ENCODE data around the gene NAP1L1. TPM values are rescaled to one million over a fixed set of nuclear protein-coding genes. Genes with fewer than 3 reads are reported as not detected.

Gene NAP1L1
- total RNA-seq, 1 experiment from 2014 or later, result 493 TPM

- POLR2A ChIA-PET, result interaction anchor here (1.2 to 1.3 kb wide), 2 partner anchors 11 to 180 kb away, joined by 3 to 5 read pairs; no protein-coding TSS in a partner anchor
- BruUV-seq (replicated peaks), result no TSS peak
- CTCF ChIA-PET, result interaction anchor here (0.5 to 1.2 kb wide), 7 partner anchors 11 to 484 kb away, joined by 3 to 4 read pairs (median 3); no protein-coding TSS in a partner anchor
- peaks cover 30% of the 10 kb centered on the region for H3K4me1 Mint-ChIP-seq (ENCODE audit: insufficient read depth, unreplicated experiment)
- H3K27ac Mint-ChIP-seq (ENCODE audit: low read depth, unreplicated experiment), result peak overlapping the region; percentile 12
- no peak for DNase-seq (ENCODE audit: unreplicated experiment)
- TF ChIP-seq CTCF (IDR thresholded peaks at IDR 0.05; ENCODE audit: unreplicated experiment), result no peak
- peaks cover 33% of the 10 kb centered on the region for H3K36me3 Mint-ChIP-seq (ENCODE audit: insufficient read depth, unreplicated experiment)
- H3K4me3 Mint-ChIP-seq (ENCODE audit: unreplicated experiment), result no peak overlapping the region
- no peaks in the 10 kb centered on the region for H3K27me3 Mint-ChIP-seq (ENCODE audit: insufficient read depth, unreplicated experiment)
- H3K9me3 Mint-ChIP-seq (ENCODE audit: unreplicated experiment), result peaks cover 5% of the 10 kb centered on the region
- intact Hi-C loops (cut with micrococcal nuclease), result loop anchor here (5.0 kb wide), 1 partner anchor 157 kb away; no protein-coding TSS in a partner anchor
These were observed 4.3 kb downstream of the NAP1L1 start for GRCh38 chr12:76080017-76080728.

- no TSS peak for BruUV-seq (replicated peaks)
These were observed 5.7 kb downstream of the NAP1L1 start for GRCh38 chr12:76078748-76079147.

GRCh38 chr12:76075448-76075847, 9.0 kb downstream of the NAP1L1 start:
- Mint-ChIP-seq H3K27me3 (ENCODE audit: insufficient read depth, unreplicated experiment) (no peaks in the 10 kb centered on the region), H3K27ac (ENCODE audit: low read depth, unreplicated experiment) (no peak overlapping the region), H3K9me3 (ENCODE audit: unreplicated experiment) (peaks cover 5% of the 10 kb centered on the region), H3K4me3 (ENCODE audit: unreplicated experiment) (no peak overlapping the region), H3K36me3 (ENCODE audit: insufficient read depth, unreplicated experiment) (peaks cover 44% of the 10 kb centered on the region), H3K4me1 (ENCODE audit: insufficient read depth, unreplicated experiment) (peaks cover 30% of the 10 kb centered on the region)
- intact Hi-C loops (cut with micrococcal nuclease), result no loop called here
- no TSS peak for BruUV-seq (replicated peaks)
- no peak for DNase-seq (ENCODE audit: unreplicated experiment)
- POLR2A ChIA-PET, result interaction anchor here (0.8 to 1.0 kb wide), 2 partner anchors 8 to 9 kb away, joined by 3 to 4 read pairs; partner anchors contain the start of gene NAP1L1
- TF ChIP-seq CTCF (IDR thresholded peaks at IDR 0.05; ENCODE audit: unreplicated experiment), result no peak
- CTCF ChIA-PET, result interaction anchor here (0.6 kb wide), 1 partner anchor 309 kb away, joined by 4 read pairs; no protein-coding TSS in a partner anchor

More at GRCh38 chr12:76078748-76079147, 5.7 kb downstream of the NAP1L1 start:
- DNase-seq (ENCODE audit: unreplicated experiment), result no peak
- intact Hi-C loops (cut with micrococcal nuclease), result no loop called here
- CTCF ChIA-PET, result interaction anchor here (0.7 to 1.1 kb wide), 2 partner anchors 267 to 269 kb away, joined by 3 to 9 read pairs; partner anchors contain the start of gene BBS10
- peaks cover 31% of the 10 kb centered on the region for H3K36me3 Mint-ChIP-seq (ENCODE audit: insufficient read depth, unreplicated experiment)
- H3K4me3 Mint-ChIP-seq (ENCODE audit: unreplicated experiment), result no peak overlapping the region
- POLR2A ChIA-PET, result interaction anchor here (0.6 to 1.7 kb wide), 4 partner anchors 11 to 269 kb away, joined by 3 to 5 read pairs (median 4); partner anchors contain the start of gene BBS10
- H3K27me3 Mint-ChIP-seq (ENCODE audit: insufficient read depth, unreplicated experiment), result no peaks in the 10 kb centered on the region
- peaks cover 29% of the 10 kb centered on the region for H3K4me1 Mint-ChIP-seq (ENCODE audit: insufficient read depth, unreplicated experiment)
- H3K9me3 Mint-ChIP-seq (ENCODE audit: unreplicated experiment), result peaks cover 5% of the 10 kb centered on the region
- no peak for TF ChIP-seq CTCF (IDR thresholded peaks at IDR 0.05; ENCODE audit: unreplicated experiment)
- H3K27ac Mint-ChIP-seq (ENCODE audit: low read depth, unreplicated experiment), result no peak overlapping the region

GRCh38 chr12:76074701-76075336, 9.7 kb downstream of the NAP1L1 start:
- H3K9me3 Mint-ChIP-seq (ENCODE audit: unreplicated experiment), result peaks cover 5% of the 10 kb centered on the region
- no peak overlapping the region for H3K27ac Mint-ChIP-seq (ENCODE audit: low read depth, unreplicated experiment)
- no peaks in the 10 kb centered on the region for H3K27me3 Mint-ChIP-seq (ENCODE audit: insufficient read depth, unreplicated experiment)
- intact Hi-C loops (cut with micrococcal nuclease), result no loop called here
- POLR2A ChIA-PET, result interaction anchor here (1.9 kb wide), 1 partner anchor 10 kb away, joined by 6 read pairs; no protein-coding TSS in a partner anchor
- no TSS peak for BruUV-seq (replicated peaks)
- no peak for TF ChIP-seq CTCF (IDR thresholded peaks at IDR 0.05; ENCODE audit: unreplicated experiment)
- peaks cover 30% of the 10 kb centered on the region for H3K4me1 Mint-ChIP-seq (ENCODE audit: insufficient read depth, unreplicated experiment)
- CTCF ChIA-PET, result interaction anchor here (0.6 to 1.6 kb wide), 2 partner anchors 273 to 484 kb away, joined by 3 to 4 read pairs; partner anchors contain the start of genes BBS10 and OSBPL8
- DNase-seq (ENCODE audit: unreplicated experiment), result no peak
- H3K36me3 Mint-ChIP-seq (ENCODE audit: insufficient read depth, unreplicated experiment), result peaks cover 44% of the 10 kb centered on the region
- H3K4me3 Mint-ChIP-seq (ENCODE audit: unreplicated experiment), result no peak overlapping the region

Measured in MCF 10A (cell line).